ENCODE measurements around the gene STXBP1. TPM values are rescaled to one million over a fixed set of nuclear protein-coding genes. Genes with fewer than 3 reads are reported as not detected.

The STXBP1 gene
- total and polyA plus RNA-seq, 9 of the 15 experiments (the other 6 are each of a cell fraction or from before 2014, with no cell fraction given) = 4.6 to 35.1 (median 9.7) TPM

DNA sequence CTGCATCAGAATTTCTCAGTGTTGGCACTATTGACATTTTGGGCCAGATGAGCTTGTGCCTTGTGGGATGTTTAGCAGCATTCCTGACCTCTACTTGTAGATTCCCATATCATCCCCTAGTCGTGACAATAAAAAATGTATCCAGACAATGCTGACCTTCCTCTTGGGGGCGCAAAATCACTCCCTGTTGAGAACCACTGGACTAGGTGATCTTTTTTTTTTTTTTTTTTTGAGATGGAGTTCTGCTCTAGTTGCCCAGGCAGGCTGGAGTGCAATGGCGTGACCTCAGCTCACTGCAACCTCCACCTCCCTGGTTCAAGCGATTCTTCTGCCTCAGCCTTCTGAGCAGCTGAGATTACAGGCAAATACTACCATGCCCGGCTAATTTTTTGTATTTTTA lies 22.6 kb downstream of the STXBP1 start (continued):
- TF ChIP-seq, protein P1, sequence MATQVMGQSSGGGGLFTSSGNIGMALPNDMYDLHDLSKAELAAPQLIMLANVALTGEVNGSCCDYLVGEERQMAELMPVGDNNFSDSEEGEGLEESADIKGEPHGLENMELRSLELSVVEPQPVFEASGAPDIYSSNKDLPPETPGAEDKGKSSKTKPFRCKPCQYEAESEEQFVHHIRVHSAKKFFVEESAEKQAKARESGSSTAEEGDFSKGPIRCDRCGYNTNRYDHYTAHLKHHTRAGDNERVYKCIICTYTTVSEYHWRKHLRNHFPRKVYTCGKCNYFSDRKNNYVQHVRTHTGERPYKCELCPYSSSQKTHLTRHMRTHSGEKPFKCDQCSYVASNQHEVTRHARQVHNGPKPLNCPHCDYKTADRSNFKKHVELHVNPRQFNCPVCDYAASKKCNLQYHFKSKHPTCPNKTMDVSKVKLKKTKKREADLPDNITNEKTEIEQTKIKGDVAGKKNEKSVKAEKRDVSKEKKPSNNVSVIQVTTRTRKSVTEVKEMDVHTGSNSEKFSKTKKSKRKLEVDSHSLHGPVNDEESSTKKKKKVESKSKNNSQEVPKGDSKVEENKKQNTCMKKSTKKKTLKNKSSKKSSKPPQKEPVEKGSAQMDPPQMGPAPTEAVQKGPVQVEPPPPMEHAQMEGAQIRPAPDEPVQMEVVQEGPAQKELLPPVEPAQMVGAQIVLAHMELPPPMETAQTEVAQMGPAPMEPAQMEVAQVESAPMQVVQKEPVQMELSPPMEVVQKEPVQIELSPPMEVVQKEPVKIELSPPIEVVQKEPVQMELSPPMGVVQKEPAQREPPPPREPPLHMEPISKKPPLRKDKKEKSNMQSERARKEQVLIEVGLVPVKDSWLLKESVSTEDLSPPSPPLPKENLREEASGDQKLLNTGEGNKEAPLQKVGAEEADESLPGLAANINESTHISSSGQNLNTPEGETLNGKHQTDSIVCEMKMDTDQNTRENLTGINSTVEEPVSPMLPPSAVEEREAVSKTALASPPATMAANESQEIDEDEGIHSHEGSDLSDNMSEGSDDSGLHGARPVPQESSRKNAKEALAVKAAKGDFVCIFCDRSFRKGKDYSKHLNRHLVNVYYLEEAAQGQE (IDR thresholded peaks at IDR 0.05; ENCODE audit: borderline replicate concordance) = peak; percentile 12; the same call in 1 of the 2 replicates
- TF ChIP-seq, protein P1 (CRISPR knock-in tag; IDR thresholded peaks at IDR 0.05; ENCODE audit: low read depth) = no peak

All from K562 (cell line).